GM11168 (cell line): ENCODE results near the gene GBP3.
"Not testable (repeated sequence)": the region's sequence is repeated elsewhere in the genome, so short reads cannot be mapped to it uniquely, and the experiment has no call there.

Experiments
- in situ Hi-C: fragments of 300-500 bp; cut with MboI; formaldehyde crosslinking; loops from one replicate; pipeline ENCODE4 v1.12.0; 2022; ENCODE audit warnings: low sequenced_read_pairs; ENCODE audit not compliant: unreplicated experiment

Gene GBP3

DNA sequence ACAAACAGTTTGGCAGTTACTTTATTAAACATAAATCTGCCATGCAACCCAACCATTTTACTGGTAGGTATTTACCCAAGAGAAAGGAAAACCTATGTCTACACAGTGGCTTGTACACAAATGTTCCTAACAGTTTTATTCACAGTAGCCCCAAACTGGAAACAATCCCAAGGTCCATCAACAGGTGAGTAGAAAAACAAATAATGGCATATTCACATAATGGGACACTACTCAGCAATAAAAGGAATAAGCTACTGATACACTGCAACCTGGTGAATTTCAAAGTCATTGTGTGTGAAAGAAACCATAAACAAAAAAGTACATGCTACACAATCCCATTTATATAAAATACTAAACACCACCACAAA lies 42.9 kb downstream of the GBP3 start:
- in situ Hi-C loops, result no loop called here

DNA sequence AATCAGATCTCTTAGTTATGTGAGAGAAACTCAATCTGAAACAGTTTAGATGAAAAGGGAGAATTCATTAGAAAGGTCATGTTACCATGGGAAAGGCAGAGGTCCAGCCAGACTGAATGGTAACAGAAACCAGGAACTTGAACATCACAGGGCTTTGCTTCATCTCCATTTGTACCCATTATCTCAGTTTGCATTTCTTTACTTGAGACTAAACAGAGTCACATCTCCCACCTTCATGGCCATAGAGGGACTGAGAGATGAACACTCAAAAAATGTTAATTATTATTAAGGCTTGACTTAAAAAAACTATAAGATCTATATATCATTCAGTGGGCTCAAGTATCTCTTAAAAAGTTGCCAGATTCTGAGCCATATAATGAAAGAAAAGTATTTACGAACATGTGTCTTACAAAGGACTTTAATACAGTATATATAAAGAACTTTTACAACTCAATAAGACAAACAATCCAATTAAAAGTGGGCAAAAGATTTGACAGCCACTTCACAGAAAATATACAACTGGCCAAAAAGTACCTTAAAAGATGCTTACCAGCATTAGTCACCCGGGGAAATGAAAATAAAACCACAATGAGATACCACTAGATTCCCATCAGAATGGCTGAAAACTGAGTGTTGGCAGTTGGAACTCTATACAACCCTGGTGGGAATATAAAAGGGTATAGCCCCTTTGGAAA lies 43.5 kb downstream of the GBP3 start:
- in situ Hi-C loops, result no loop called here

DNA sequence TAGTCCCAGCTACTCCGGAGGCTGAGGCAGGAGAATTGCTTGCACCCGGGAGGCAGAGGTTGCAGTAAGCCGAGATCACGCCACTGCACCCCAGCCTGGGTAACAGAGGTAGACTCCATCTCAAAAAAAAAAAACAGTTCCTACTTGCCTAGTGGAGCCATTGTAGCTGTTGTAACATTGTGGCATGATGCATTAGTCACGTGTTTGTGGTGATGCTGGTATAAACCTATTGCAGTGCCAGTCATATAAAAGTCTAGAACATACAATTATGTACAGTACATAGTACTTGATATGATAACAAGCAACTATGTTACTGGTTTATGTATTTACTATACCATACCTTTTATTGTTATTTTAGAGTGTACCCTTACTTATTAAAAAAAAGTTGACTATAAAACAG lies 46.4 kb downstream of the GBP3 start:
- in situ Hi-C loops, result no loop called here

DNA sequence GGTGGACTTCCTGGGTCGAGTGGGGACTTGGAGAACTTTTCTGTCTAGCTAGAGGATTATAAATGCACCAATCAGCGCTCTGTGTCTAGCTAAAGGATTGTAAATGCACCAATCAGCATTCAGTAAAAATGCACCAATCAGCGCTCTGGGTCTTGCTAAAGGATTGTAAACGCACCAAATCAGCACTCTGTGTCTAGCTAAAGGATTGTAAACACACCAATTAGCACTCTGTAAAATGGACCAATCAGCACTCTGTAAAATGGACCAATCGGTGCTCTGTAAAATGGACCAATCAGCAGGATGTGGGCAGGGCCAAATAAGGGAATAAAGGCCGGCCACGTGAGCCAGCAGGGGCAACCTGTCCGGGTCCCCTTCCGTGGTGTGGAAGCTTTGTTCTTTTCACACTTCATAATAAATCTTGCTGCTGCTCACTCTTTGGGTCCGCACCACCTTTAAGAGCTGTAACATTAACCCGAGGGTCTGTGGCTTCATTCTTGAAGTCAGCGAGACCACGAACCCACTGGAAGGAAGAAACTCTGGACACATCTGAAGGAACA lies 48.0 kb downstream of the GBP3 start:
- in situ Hi-C loops, result not testable (repeated sequence)

DNA sequence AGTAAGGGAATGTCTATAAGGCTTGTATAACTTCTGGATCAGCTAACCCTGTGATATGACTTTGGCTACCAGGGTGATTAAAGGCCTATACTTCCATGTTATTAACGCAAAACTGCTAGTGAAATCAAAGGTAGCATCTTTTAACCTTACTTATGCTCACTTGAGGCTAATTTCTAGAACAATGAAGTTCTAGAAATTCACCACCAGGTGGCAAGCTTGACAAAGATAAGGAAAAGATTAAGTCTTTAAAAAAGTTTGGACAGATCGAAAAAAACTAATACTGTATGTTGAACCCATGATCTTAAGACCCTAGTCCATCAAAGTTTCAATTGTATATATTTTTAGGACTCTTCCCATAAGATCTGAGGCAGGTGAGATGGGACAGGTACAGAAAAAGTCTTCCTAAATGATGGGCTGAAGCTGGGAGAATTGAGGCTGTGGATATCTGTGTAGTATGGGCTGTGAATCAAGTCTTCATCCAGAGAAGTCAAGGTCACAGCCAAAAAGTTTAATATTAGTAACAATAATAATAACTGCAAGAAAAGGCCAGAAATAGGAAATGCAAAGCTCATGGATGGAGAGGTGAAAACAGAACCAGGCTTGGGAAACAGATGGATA lies 49.0 kb downstream of the GBP3 start:
- in situ Hi-C loops, result no loop called here

DNA sequence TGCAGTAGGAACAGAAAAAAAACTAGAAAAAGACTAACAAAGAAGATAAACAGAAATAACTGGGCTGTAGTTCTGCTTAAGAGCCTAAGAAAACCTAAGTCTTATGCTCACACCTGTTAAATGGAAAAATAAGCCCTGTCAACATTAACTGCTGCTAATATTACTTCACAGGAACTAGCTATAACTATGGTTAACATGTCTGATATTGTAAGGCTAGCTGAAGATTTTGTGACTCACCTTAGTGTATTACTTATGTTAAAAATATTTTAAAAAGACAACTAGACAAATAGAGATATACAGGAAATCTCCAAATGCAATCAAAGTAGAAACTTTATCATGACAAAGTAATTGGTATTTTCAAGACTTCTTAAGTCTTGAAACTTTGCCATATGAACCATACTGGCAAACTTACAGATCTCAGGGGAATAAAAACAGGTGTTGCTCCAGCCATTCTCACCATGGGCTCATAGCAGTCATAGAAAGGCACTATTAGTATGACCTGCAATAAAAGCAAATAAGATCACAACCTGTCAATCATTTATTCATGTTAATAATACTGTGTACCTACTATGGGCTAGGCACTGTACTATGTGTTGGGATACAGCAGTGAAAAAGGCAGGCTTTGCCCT lies 60.9 kb downstream of the GBP3 start:
- in situ Hi-C loops, result no loop called here

DNA sequence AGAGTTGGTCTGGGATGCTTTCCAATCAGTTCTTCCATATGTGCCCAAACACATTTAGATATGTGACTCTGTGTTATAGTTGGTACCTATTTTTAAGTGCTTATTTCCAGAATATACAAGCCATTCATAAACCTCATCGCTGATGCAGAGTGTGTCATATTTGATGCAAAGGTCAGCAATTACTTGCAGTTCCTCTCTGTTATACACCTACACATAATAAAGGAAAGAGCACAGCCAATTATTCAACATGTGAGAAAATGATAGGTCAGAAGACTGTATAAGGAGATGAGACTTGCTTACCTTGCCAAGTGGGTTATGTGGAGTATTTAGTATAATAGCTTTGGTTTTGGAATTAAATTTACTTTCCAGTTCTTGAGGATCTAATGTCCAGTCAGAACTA lies 61.6 kb downstream of the GBP3 start:
- in situ Hi-C loops, result no loop called here
